ENCODE results near the gene SLC31A2.

Gene SLC31A2

GRCh38 chr9:113125386-113126035 is 25.3 kb upstream of the SLC31A2 start:
- Histone ChIP-seq H3K79me2 (ENCODE audit: insufficient read depth, low read length) (no peaks in the 10 kb centered on the region), H3K4me1 (ENCODE audit: insufficient read depth, low read length) (no peaks in the 10 kb centered on the region), H3K4me3 (ENCODE audit: low read depth in 1 of 2, low read length in 2 of 2) (no peak overlapping the region), H3K9me3 (ENCODE audit: insufficient read depth, low read length, severe bottlenecking) (no peaks in the 10 kb centered on the region), H3K27ac (ENCODE audit: low read length) (no peak overlapping the region), H2AFZ (ENCODE audit: low read depth, low read length) (no peak overlapping the region), H3K27me3 (ENCODE audit: insufficient read depth, low read length, poor library complexity) (no peaks in the 10 kb centered on the region), H3K4me2 (ENCODE audit: insufficient read depth, low read length) (no peak overlapping the region), H3K9ac (ENCODE audit: low read depth, low read length) (no peak overlapping the region), H4K20me1 (ENCODE audit: insufficient read depth, low read length) (no peaks in the 10 kb centered on the region), H3K36me3 (ENCODE audit: insufficient read depth, low read length) (no peaks in the 10 kb centered on the region)
- no peak for TF ChIP-seq CTCF (IDR thresholded peaks at IDR 0.05; ENCODE audit: borderline replicate concordance, extremely low read depth, low read length, poor library complexity, severe bottlenecking)
- no peak for TF ChIP-seq EZH2 (IDR thresholded peaks at IDR 0.05; ENCODE audit: borderline replicate concordance, low read depth, low read length, severe bottlenecking)
- ATAC-seq (ENCODE audit: insufficient read depth, low read depth) (no peak), DNase-seq (no peak)

GRCh38 chr9:113129466-113129865 is 21.3 kb upstream of the SLC31A2 start:
- Histone ChIP-seq H3K4me3 (ENCODE audit: low read depth in 1 of 2, low read length in 2 of 2) (no peak overlapping the region), H3K4me2 (ENCODE audit: insufficient read depth, low read length) (no peak overlapping the region), H3K27ac (ENCODE audit: low read length) (no peak overlapping the region), H3K9ac (ENCODE audit: low read depth, low read length) (no peak overlapping the region), H4K20me1 (ENCODE audit: insufficient read depth, low read length) (no peaks in the 10 kb centered on the region), H2AFZ (ENCODE audit: low read depth, low read length) (no peak overlapping the region), H3K4me1 (ENCODE audit: insufficient read depth, low read length) (no peaks in the 10 kb centered on the region), H3K27me3 (ENCODE audit: insufficient read depth, low read length, poor library complexity) (no peaks in the 10 kb centered on the region), H3K79me2 (ENCODE audit: insufficient read depth, low read length) (no peaks in the 10 kb centered on the region), H3K9me3 (ENCODE audit: insufficient read depth, low read length, severe bottlenecking) (no peaks in the 10 kb centered on the region), H3K36me3 (ENCODE audit: insufficient read depth, low read length) (no peaks in the 10 kb centered on the region)
- ATAC-seq (ENCODE audit: insufficient read depth, low read depth), result no peak
- DNase-seq, result no peak
- no peak for TF ChIP-seq EZH2 (IDR thresholded peaks at IDR 0.05; ENCODE audit: borderline replicate concordance, low read depth, low read length, severe bottlenecking)
- TF ChIP-seq CTCF (IDR thresholded peaks at IDR 0.05; ENCODE audit: borderline replicate concordance, extremely low read depth, low read length, poor library complexity, severe bottlenecking), result no peak

GRCh38 chr9:113129884-113130283 is 20.9 kb upstream of the SLC31A2 start:
- no peak overlapping the region for H3K4me2 ChIP-seq (ENCODE audit: insufficient read depth, low read length)
- no peaks in the 10 kb centered on the region for H3K79me2 ChIP-seq (ENCODE audit: insufficient read depth, low read length)
- H3K4me1 ChIP-seq (ENCODE audit: insufficient read depth, low read length), result no peaks in the 10 kb centered on the region
- DNase-seq (no peak), ATAC-seq (ENCODE audit: insufficient read depth, low read depth) (no peak)
- H3K9ac ChIP-seq (ENCODE audit: low read depth, low read length), result no peak overlapping the region
- H3K36me3 ChIP-seq (ENCODE audit: insufficient read depth, low read length), result no peaks in the 10 kb centered on the region
- TF ChIP-seq CTCF (IDR thresholded peaks at IDR 0.05; ENCODE audit: borderline replicate concordance, extremely low read depth, low read length, poor library complexity, severe bottlenecking), result no peak
- TF ChIP-seq EZH2 (IDR thresholded peaks at IDR 0.05; ENCODE audit: borderline replicate concordance, low read depth, low read length, severe bottlenecking), result no peak
- H3K27ac ChIP-seq (ENCODE audit: low read length), result no peak overlapping the region
- no peak overlapping the region for H3K4me3 ChIP-seq (ENCODE audit: low read depth in 1 of 2, low read length in 2 of 2)
- H3K9me3 ChIP-seq (ENCODE audit: insufficient read depth, low read length, severe bottlenecking), result no peaks in the 10 kb centered on the region
- H4K20me1 ChIP-seq (ENCODE audit: insufficient read depth, low read length), result no peaks in the 10 kb centered on the region
- no peaks in the 10 kb centered on the region for H3K27me3 ChIP-seq (ENCODE audit: insufficient read depth, low read length, poor library complexity)
- no peak overlapping the region for H2AFZ ChIP-seq (ENCODE audit: low read depth, low read length)
